Heart left ventricle (tissue), 13 donors: Measurements from ENCODE around the gene FOXK1.

Source experiments
- POLR2A ChIP-seq, 2 donors: fragments of 450-650 bp; IDR thresholded peaks; one replicate each; pipeline ENCODE4 v1.6.1; 2017; ENCODE audit warnings: antibody characterized with exemption in 2 of 2, mild to moderate bottlenecking in 2 of 2, moderate library complexity in 2 of 2
- TF ChIP-seq, protein P1 (sequence below), 12 donors: fragments of 200-600 bp; sonication (generic) in 4 of 12; IDR thresholded peaks; one replicate each; pipeline versions ENCODE4 v1.5.0 to v1.8.0; 2018 to 2022; ENCODE audit warnings: antibody characterized with exemption in 12 of 12, mild to moderate bottlenecking in 5 of 12
- donor health status: ischemic (EF 13 %, LVEDD 7.1; RV severe dilation, severe dysfunction).
- donor health status: DM: no; HTN: yes; CAD: no.
- donor health status: DM: no; HTN: no; CAD: no.
- donor health status: ischemic (EF 25% LVEDD 6.9; RV normal size, moderate dysfunction).
- donor health status: ischemic (EF 25% LVEDD 5.7; RV mildly dilated, moderate dysfunction).
- donor health status: ischemic (EF 35%, LVEDD 5.7; RV mildly dilated, moderate dysfunction).
- donor health status: nonischemic (EF 11% LVEDD 7.7; RV severe dilation, severe dysfunction).
- donor health status: DM: yes; HTN: yes; CAD: no.
- donor health status: PGD.
- donor health status: ischemic (EF 29% LVEDD 5.4; RV normal size, mild dysfunction).
- donor health status: nonischemic (EF 23%, LVEDD 6.1; RV moderate dilation, normal function).

DNA sequence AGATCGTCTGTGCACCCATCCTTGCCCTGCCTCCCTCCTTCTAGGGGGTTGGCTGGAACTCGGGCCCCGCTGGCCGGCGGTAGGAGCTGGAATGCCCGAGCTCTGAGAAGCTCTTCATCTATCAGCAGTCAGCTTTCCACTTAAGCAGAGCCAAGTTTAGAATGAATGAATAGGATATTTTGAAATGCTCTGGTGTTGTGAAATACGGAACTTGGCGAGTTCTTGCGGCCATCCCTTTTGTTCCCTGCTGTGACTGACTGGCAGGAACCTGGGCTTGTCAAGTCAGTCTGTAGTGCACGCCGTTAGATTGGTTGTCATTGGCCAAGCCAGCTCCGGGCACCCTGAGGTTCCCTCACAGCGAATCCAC lies 33.3 kb downstream of the FOXK1 start:
- TF ChIP-seq, protein P1, sequence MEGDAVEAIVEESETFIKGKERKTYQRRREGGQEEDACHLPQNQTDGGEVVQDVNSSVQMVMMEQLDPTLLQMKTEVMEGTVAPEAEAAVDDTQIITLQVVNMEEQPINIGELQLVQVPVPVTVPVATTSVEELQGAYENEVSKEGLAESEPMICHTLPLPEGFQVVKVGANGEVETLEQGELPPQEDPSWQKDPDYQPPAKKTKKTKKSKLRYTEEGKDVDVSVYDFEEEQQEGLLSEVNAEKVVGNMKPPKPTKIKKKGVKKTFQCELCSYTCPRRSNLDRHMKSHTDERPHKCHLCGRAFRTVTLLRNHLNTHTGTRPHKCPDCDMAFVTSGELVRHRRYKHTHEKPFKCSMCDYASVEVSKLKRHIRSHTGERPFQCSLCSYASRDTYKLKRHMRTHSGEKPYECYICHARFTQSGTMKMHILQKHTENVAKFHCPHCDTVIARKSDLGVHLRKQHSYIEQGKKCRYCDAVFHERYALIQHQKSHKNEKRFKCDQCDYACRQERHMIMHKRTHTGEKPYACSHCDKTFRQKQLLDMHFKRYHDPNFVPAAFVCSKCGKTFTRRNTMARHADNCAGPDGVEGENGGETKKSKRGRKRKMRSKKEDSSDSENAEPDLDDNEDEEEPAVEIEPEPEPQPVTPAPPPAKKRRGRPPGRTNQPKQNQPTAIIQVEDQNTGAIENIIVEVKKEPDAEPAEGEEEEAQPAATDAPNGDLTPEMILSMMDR (IDR thresholded peaks at IDR 0.05), result no peak
- TF ChIP-seq POLR2A (IDR thresholded peaks at IDR 0.05), result no peak
